HUES64 (cell line): Measurements from ENCODE around the gene SPSB1.

Experiments used
- H3K27ac ChIP-seq: 2 replicates; pipeline ENCODE4 v1.7.0; 2013; ENCODE audit warnings: low read depth, low read length, inconsistent platforms
- H3K27me3 ChIP-seq: 2 replicates; pipeline ENCODE4 v1.6.1; 2013; ENCODE audit warnings: mild to moderate bottlenecking, low read length; ENCODE audit not compliant: insufficient read depth
- H3K36me3 ChIP-seq: 2 replicates; pipeline ENCODE4 v1.6.1; 2013; ENCODE audit warnings: mild to moderate bottlenecking, low read length; ENCODE audit not compliant: insufficient read depth
- H3K4me1 ChIP-seq: 2 replicates; pipeline ENCODE4 v1.6.1; 2013; ENCODE audit warnings: mild to moderate bottlenecking, low read length, moderate library complexity; ENCODE audit not compliant: insufficient read depth
- H3K4me3 ChIP-seq: 2 replicates; pipeline ENCODE4 v1.5.1; 2013; ENCODE audit warnings: mild to moderate bottlenecking, low read length, moderate library complexity
- H3K9ac ChIP-seq: 2 replicates; pipeline ENCODE4 v1.6.1; 2013; ENCODE audit warnings: mild to moderate bottlenecking, low read depth, low read length
- H3K9me3 ChIP-seq: 2 replicates; pipeline ENCODE4 v1.6.1; 2013; ENCODE audit warnings: low read depth, low read length; ENCODE audit not compliant: insufficient read depth
- WGBS: fragments of 150-250, 120-280 bp; methylation state at CpG from one replicate; pipeline ENCODE4 v1.1.7; 2013; ENCODE audit warnings: missing lambda C conversion rate; 5-methylcytosine and 5-hydroxymethylcytosine counted together

The SPSB1 gene

DNA sequence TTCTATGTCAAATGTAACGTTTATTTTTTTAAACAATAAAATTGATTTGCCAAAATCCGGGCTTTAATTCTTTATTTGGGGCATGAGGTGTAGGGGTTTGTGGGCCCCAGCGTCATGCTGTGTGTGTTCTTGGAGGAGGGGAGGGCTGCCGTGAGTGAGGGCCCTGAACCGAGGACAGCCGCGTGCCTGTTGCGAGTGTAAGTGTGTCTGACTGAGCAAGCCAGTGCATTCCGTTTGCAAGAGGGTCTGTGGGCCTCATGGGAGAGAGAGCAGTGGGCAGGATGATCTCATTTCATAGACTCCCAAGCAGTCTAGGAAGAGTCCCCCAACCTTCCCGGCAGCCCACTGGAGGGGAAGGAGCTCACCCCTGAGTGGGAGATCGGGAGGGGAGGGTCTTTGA, 21.4 kb upstream of the SPSB1 start:
- H3K9me3 ChIP-seq = no peaks in the 10 kb centered on the region
- no peaks in the 10 kb centered on the region for H3K36me3 ChIP-seq
- H3K4me3 ChIP-seq = no peak overlapping the region
- no peaks in the 10 kb centered on the region for H3K27me3 ChIP-seq
- 81% methylated on average over 11 of the region's 11 CpGs for WGBS
- peaks cover 5% of the 10 kb centered on the region; the same call in 1 of the 2 replicates for H3K4me1 ChIP-seq
- no peak overlapping the region for H3K27ac ChIP-seq
- H3K9ac ChIP-seq = no peak overlapping the region

DNA sequence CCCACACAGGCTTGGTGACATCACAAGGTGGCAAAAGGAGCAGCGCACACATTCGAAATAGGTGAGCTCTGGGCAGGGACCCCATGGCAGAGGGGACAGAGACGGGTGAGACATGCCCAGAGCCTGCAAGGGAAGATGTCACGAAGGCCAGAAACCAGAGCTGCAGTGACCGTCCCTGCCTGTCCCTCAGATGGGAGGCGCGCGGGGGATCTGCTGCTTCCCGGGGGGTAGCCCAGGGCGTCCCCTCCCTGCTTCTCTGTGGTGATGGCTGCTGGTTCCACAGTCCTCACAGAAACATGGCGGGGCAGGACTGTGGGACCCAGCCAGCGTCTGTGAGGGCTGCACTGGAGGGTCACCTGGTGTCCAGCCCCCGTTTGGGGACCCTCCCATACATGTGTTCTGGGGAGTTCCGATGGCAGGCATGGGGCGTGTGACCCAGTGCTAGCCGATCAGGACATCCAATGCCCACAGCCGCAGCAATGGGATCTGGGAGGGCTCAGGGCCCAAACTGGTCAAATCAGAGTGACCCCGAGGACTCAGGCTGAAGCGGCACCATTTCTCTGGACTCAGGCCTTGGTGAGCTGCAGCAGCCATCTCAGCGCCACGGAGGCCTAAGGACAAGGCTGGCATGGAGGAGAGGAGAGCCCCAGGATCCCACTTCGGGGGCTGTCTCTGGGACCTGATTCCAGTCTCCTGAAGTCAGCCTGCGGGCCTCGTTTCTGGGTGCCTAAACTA, 20.7 kb upstream of the SPSB1 start:
- Histone ChIP-seq H3K4me1 (peaks cover 5% of the 10 kb centered on the region; the same call in 1 of the 2 replicates), H3K36me3 (no peaks in the 10 kb centered on the region), H3K9me3 (no peaks in the 10 kb centered on the region), H3K27ac (no peak overlapping the region), H3K9ac (no peak overlapping the region), H3K27me3 (no peaks in the 10 kb centered on the region), H3K4me3 (no peak overlapping the region)
- 93% methylated on average over 24 of the region's 24 CpGs for WGBS

- WGBS = 87% methylated on average over 11 of the region's 11 CpGs
- H3K4me1 ChIP-seq = peaks cover 5% of the 10 kb centered on the region; the same call in 1 of the 2 replicates
- no peak overlapping the region for H3K27ac ChIP-seq
- no peaks in the 10 kb centered on the region for H3K36me3 ChIP-seq
- no peaks in the 10 kb centered on the region for H3K9me3 ChIP-seq
- H3K4me3 ChIP-seq = no peak overlapping the region
- no peaks in the 10 kb centered on the region for H3K27me3 ChIP-seq
- no peak overlapping the region for H3K9ac ChIP-seq
Observed at GRCh38 chr1:9273177-9273576, 19.5 kb upstream of the SPSB1 start.

DNA sequence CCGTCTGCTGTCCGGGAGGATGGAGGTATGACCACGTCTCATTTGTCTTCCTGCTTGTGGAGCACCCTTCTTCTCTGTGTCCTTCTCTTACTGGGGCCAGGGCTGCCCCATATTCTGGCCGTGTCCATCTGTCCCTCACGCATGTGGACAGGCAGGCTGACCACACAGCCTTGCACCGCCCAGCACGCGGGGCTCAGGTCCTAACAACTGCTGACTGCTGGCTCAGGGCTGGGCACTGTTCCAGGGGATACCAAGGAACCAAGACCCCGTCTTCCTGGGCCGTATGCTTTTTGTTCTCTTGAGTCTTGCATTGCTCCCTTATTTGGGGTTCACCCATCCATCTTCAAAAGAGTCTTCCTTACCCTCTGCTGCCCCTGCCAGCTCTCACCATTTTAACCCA, 17.5 kb upstream of the SPSB1 start:
- Histone ChIP-seq H3K4me3 (no peak overlapping the region), H3K27ac (no peak overlapping the region), H3K27me3 (no peaks in the 10 kb centered on the region), H3K4me1 (peaks cover 16% of the 10 kb centered on the region; the same call in 1 of the 2 replicates), H3K36me3 (no peaks in the 10 kb centered on the region), H3K9me3 (no peaks in the 10 kb centered on the region), H3K9ac (no peak overlapping the region)
- WGBS = 95% methylated on average over 10 of the region's 10 CpGs

GRCh38 chr1:9275567-9276034, 17.1 kb upstream of the SPSB1 start:
- 74% methylated on average over 12 of the region's 12 CpGs for WGBS
- Histone ChIP-seq H3K9me3 (no peaks in the 10 kb centered on the region), H3K27me3 (no peaks in the 10 kb centered on the region), H3K4me3 (no peak overlapping the region), H3K4me1 (peaks cover 18% of the 10 kb centered on the region; the same call in 1 of the 2 replicates), H3K27ac (no peak overlapping the region), H3K36me3 (no peaks in the 10 kb centered on the region), H3K9ac (no peak overlapping the region)

GRCh38 chr1:9278116-9278515, 14.6 kb upstream of the SPSB1 start:
- Histone ChIP-seq H3K36me3 (no peaks in the 10 kb centered on the region), H3K4me1 (peaks cover 19% of the 10 kb centered on the region; the same call in 1 of the 2 replicates), H3K9ac (no peak overlapping the region), H3K27ac (no peak overlapping the region), H3K27me3 (no peaks in the 10 kb centered on the region), H3K9me3 (no peaks in the 10 kb centered on the region), H3K4me3 (no peak overlapping the region)
- 92% methylated on average over 5 of the region's 5 CpGs for WGBS

- Histone ChIP-seq H3K27ac (no peak overlapping the region), H3K27me3 (no peaks in the 10 kb centered on the region), H3K9ac (no peak overlapping the region), H3K4me3 (no peak overlapping the region), H3K36me3 (no peaks in the 10 kb centered on the region), H3K9me3 (no peaks in the 10 kb centered on the region), H3K4me1 (peaks cover 19% of the 10 kb centered on the region; the same call in 1 of the 2 replicates)
- WGBS = 80% methylated on average over 10 of the region's 10 CpGs
Observed at GRCh38 chr1:9278585-9279153, 14.0 kb upstream of the SPSB1 start.

- H3K27ac ChIP-seq = no peak overlapping the region
- no peaks in the 10 kb centered on the region for H3K36me3 ChIP-seq
- no peak overlapping the region for H3K4me3 ChIP-seq
- H3K9ac ChIP-seq = no peak overlapping the region
- WGBS = 49% methylated on average over 23 of the region's 23 CpGs
- H3K9me3 ChIP-seq = 0 out of 2 replicates have a peak, but pooled peaks cover 2% of the 10 kb centered on the region
- H3K27me3 ChIP-seq = no peaks in the 10 kb centered on the region
- H3K4me1 ChIP-seq = peaks cover 19% of the 10 kb centered on the region; the same call in 1 of the 2 replicates
Observed at GRCh38 chr1:9279172-9279840, 13.4 kb upstream of the SPSB1 start.

DNA sequence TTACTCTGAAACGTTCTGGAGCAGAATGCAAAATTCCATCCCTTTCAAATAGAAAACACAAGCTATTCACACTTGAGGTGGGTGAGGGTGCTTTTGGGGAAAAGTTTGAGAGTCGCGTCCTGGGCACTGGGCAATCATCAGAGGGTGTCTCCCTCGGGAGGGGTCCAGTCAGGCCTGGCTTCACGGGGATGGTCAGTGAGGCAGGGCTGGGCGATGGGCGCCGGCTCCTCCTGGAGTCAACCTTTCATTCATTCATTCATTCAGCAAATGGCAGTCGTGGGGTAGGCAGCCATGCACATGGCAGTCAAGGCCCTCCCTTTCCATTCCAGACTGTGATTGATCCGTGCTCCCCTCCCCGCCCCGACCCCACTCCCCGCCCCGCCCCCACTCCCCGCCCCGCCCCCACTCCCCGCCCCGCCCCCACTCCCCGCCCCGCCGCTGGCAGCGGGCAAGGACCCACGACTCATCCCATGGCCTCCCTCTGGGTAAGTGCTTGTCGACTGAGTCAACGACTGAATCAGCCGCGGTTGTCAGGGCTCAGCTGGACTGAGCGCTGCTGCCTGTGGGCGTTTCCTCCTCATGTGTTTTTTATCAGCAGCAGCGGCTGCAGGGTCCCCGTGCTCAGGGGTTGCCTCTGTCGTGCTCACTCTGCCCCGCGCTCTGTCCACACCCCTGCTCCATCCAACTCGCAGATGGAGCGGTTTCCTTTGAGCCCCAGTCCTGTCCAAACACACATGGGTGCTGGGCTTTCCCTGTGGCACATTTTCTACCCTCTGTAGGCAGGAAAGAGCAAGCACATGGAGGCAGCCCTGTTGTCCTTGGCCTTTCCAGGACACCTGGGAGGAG, 12.5 kb upstream of the SPSB1 start:
- Histone ChIP-seq H3K4me1 (peaks cover 19% of the 10 kb centered on the region; the same call in 1 of the 2 replicates), H3K4me3 (no peak overlapping the region), H3K27ac (no peak overlapping the region), H3K36me3 (no peaks in the 10 kb centered on the region), H3K27me3 (no peaks in the 10 kb centered on the region), H3K9me3 (peaks cover 7% of the 10 kb centered on the region; the same call in 1 of the 2 replicates), H3K9ac (no peak overlapping the region)
- 37% methylated on average over 26 of the region's 36 CpGs for WGBS

GRCh38 chr1:9281071-9281827, 11.4 kb upstream of the SPSB1 start:
- H3K36me3 ChIP-seq = no peaks in the 10 kb centered on the region
- no peak overlapping the region for H3K4me3 ChIP-seq
- no peak overlapping the region for H3K9ac ChIP-seq
- H3K4me1 ChIP-seq = peaks cover 15% of the 10 kb centered on the region; the same call in 1 of the 2 replicates
- 88% methylated on average over 19 of the region's 19 CpGs for WGBS
- H3K9me3 ChIP-seq = peaks cover 7% of the 10 kb centered on the region; the same call in 1 of the 2 replicates
- H3K27ac ChIP-seq = no peak overlapping the region
- H3K27me3 ChIP-seq = no peaks in the 10 kb centered on the region
